ENCODE results near the gene LBX2.
A peak's percentile ranks its signal among the peaks of the same experiment; 100 is the strongest.

The LBX2 gene

GRCh38 chr2:74499267-74499939 lies at the start of gene LBX2:
LBX2 (minus strand) TSS chr2:74499603; CDS start chr2:74499537, 66 bp downstream.
- no peak for DNase-seq

GRCh38 chr2:74548285-74548899 lies 49.0 kb upstream of the LBX2 start:
- DNase-seq: no peak

GRCh38 chr2:74546004-74546403 lies 46.6 kb upstream of the LBX2 start:
- no peak for DNase-seq

GRCh38 chr2:74544634-74545033 lies 45.2 kb upstream of the LBX2 start:
- no peak for DNase-seq

- no peak for DNase-seq
Observed at GRCh38 chr2:74542978-74543377, 43.6 kb upstream of the LBX2 start.

GRCh38 chr2:74540291-74540690 lies 40.9 kb upstream of the LBX2 start:
- no peak for DNase-seq

- DNase-seq: no peak
Observed at GRCh38 chr2:74538881-74539339, 39.5 kb upstream of the LBX2 start.

GRCh38 chr2:74537140-74537539 lies 37.7 kb upstream of the LBX2 start:
- DNase-seq: no peak

GRCh38 chr2:74536166-74536950 lies 37.0 kb upstream of the LBX2 start:
- DNase-seq: no peak

GRCh38 chr2:74535440-74535965 lies 36.1 kb upstream of the LBX2 start:
- no peak for DNase-seq

- no peak for DNase-seq
Observed at GRCh38 chr2:74534411-74534810, 35.0 kb upstream of the LBX2 start.

GRCh38 chr2:74533464-74533863 lies 34.1 kb upstream of the LBX2 start:
- DNase-seq: no peak

- DNase-seq: peak; percentile 66
Observed at GRCh38 chr2:74532222-74532621, 32.8 kb upstream of the LBX2 start.

- DNase-seq: no peak
Observed at GRCh38 chr2:74531666-74532065, 32.3 kb upstream of the LBX2 start.

GRCh38 chr2:74530239-74531187 lies 31.1 kb upstream of the LBX2 start:
- DNase-seq: peak; percentile 52

- peak; percentile 99 for DNase-seq
Observed at GRCh38 chr2:74529357-74530238, 30.2 kb upstream of the LBX2 start, which contains the start of the genes AUP1 and HTRA2. AUP1 (minus strand) TSS chr2:74529706; CDS start chr2:74529629, 77 bp downstream. HTRA2 (plus strand) TSS chr2:74529933; CDS start chr2:74530007, 74 bp downstream.

GRCh38 chr2:74528600-74529356 lies 29.4 kb upstream of the LBX2 start:
- no peak for DNase-seq

GRCh38 chr2:74527741-74528140 lies 28.3 kb upstream of the LBX2 start:
- DNase-seq: no peak

- DNase-seq: no peak
Observed at GRCh38 chr2:74526649-74527230, 27.3 kb upstream of the LBX2 start.

Measured in suppressor macrophage treated with lipopolysaccharide for 4 hours (primary cell).